ENCODE measurements around the gene TRAIP. TPM values are rescaled to one million over a fixed set of nuclear protein-coding genes. Genes with fewer than 3 reads are reported as not detected.

The TRAIP gene
- total RNA-seq, 1 donor from 2014 or later: 2.3 TPM

GRCh38 chr3:49901366-49902339 is 45.3 kb upstream of the TRAIP start:
- peaks cover 14% of the 10 kb centered on the region for H3K4me1 Mint-ChIP-seq (ENCODE audit: low read depth)

DNA sequence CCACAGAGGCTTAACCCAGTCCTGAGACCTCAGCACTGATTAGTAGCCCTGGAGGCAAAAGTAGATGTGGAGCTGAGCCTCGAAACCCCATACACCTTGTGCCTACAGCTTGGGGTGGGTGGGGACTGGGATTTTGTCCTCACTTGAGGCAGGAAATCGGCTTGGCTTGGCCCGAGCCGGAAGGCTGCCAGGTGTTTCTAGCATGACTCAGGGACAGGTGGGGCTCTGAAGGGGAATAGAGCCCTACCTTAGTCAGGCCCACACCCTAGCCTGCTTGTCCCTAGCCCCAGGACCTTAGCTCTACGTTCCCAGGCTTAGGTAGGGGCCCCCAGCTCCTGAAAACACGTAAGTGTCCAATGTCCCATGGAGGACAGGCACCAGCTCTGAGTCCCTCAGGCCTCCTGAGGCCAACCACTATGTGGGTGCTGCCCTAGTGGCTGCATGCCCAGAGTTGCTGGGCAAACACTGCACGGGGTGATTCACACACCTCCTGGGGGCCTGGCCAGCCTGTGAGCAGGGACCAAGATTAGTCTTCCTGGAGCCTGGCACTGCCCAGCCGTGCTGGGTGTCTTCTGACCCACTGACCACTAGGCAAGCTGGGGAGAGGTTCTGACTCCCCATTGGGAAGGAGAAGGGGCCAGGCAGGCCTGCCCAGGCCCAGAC is 44.3 kb upstream of the TRAIP start:
- Mint-ChIP-seq H3K27ac (ENCODE audit: unreplicated experiment) (no peak overlapping the region), H3K9me3 (ENCODE audit: low read depth) (no peaks in the 10 kb centered on the region), H3K27me3 (ENCODE audit: low read depth) (no peaks in the 10 kb centered on the region), H3K4me3 (ENCODE audit: unreplicated experiment) (no peak overlapping the region), H3K36me3 (ENCODE audit: low read depth) (no peaks in the 10 kb centered on the region), H3K4me1 (ENCODE audit: low read depth) (peaks cover 6% of the 10 kb centered on the region)
- no peak for DNase-seq (ENCODE audit: low spot score)
- TF ChIP-seq, protein P1, sequence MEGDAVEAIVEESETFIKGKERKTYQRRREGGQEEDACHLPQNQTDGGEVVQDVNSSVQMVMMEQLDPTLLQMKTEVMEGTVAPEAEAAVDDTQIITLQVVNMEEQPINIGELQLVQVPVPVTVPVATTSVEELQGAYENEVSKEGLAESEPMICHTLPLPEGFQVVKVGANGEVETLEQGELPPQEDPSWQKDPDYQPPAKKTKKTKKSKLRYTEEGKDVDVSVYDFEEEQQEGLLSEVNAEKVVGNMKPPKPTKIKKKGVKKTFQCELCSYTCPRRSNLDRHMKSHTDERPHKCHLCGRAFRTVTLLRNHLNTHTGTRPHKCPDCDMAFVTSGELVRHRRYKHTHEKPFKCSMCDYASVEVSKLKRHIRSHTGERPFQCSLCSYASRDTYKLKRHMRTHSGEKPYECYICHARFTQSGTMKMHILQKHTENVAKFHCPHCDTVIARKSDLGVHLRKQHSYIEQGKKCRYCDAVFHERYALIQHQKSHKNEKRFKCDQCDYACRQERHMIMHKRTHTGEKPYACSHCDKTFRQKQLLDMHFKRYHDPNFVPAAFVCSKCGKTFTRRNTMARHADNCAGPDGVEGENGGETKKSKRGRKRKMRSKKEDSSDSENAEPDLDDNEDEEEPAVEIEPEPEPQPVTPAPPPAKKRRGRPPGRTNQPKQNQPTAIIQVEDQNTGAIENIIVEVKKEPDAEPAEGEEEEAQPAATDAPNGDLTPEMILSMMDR (IDR thresholded peaks at IDR 0.05): no peak

More at GRCh38 chr3:49901366-49902339, 45.3 kb upstream of the TRAIP start:
- Mint-ChIP-seq H3K27me3 (ENCODE audit: low read depth) (no peaks in the 10 kb centered on the region), H3K4me3 (ENCODE audit: unreplicated experiment) (no peak overlapping the region), H3K9me3 (ENCODE audit: low read depth) (no peaks in the 10 kb centered on the region), H3K36me3 (ENCODE audit: low read depth) (no peaks in the 10 kb centered on the region), H3K27ac (ENCODE audit: unreplicated experiment) (no peak overlapping the region)
- DNase-seq (ENCODE audit: low spot score): no peak
- TF ChIP-seq, protein P1 (IDR thresholded peaks at IDR 0.05): no peak

DNA sequence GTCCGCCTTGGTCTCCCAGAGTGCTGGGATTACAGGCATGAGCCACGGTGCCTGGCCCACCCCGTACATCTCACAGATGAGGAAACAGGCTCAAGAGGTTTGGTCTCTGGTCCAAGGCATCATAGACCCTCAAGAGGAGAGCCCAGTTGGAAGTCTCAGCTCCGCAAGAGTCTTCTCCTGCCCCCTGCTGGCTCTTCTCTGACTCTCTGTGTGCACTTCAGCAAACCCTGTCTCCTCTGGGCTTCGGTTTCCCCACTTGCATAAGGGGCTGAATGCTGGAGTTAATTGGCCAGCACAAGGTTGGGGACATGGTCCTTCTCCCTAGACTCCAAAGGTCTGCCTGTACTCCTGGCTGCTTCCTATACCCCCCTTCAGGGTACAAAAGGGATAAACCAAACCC is 43.5 kb upstream of the TRAIP start:
- peaks cover 6% of the 10 kb centered on the region for H3K4me1 Mint-ChIP-seq (ENCODE audit: low read depth)
- H3K27me3 Mint-ChIP-seq (ENCODE audit: low read depth): no peaks in the 10 kb centered on the region
- TF ChIP-seq, protein P1 (IDR thresholded peaks at IDR 0.05): peak; percentile 42
- H3K36me3 Mint-ChIP-seq (ENCODE audit: low read depth): no peaks in the 10 kb centered on the region
- no peak overlapping the region for H3K27ac Mint-ChIP-seq (ENCODE audit: unreplicated experiment)
- H3K9me3 Mint-ChIP-seq (ENCODE audit: low read depth): no peaks in the 10 kb centered on the region
- no peak overlapping the region for H3K4me3 Mint-ChIP-seq (ENCODE audit: unreplicated experiment)
- no peak for DNase-seq (ENCODE audit: low spot score)

DNA sequence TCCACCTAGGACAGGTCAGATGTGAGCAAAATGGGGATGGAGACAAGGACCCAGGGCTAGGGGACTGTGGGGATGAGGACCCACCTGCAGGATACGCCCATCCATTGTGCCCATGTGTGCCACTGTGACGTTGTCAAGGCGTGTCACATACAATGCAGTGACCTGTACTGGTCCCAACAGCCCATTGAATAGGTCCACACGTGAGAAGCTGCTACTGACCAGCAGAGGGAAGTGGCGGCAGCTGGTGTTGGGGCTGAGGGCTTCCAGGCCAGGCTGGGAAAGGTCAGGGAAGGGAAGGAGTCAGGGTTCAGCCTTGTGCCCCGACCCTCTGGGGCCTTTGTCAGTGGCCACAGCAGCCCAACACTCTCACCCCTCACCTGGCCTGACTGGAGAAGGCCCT is 42.6 kb upstream of the TRAIP start:
- no peak overlapping the region for H3K4me3 Mint-ChIP-seq (ENCODE audit: unreplicated experiment)
- peaks cover 6% of the 10 kb centered on the region for H3K4me1 Mint-ChIP-seq (ENCODE audit: low read depth)
- TF ChIP-seq, protein P1 (IDR thresholded peaks at IDR 0.05): no peak
- H3K36me3 Mint-ChIP-seq (ENCODE audit: low read depth): no peaks in the 10 kb centered on the region
- H3K27ac Mint-ChIP-seq (ENCODE audit: unreplicated experiment): no peak overlapping the region
- H3K27me3 Mint-ChIP-seq (ENCODE audit: low read depth): no peaks in the 10 kb centered on the region
- no peaks in the 10 kb centered on the region for H3K9me3 Mint-ChIP-seq (ENCODE audit: low read depth)
- no peak for DNase-seq (ENCODE audit: low spot score)

- H3K4me3 Mint-ChIP-seq (ENCODE audit: unreplicated experiment): no peak overlapping the region
- H3K27me3 Mint-ChIP-seq (ENCODE audit: low read depth): no peaks in the 10 kb centered on the region
- H3K36me3 Mint-ChIP-seq (ENCODE audit: low read depth): no peaks in the 10 kb centered on the region
- DNase-seq (ENCODE audit: low spot score): no peak
- peaks cover 6% of the 10 kb centered on the region for H3K4me1 Mint-ChIP-seq (ENCODE audit: low read depth)
- H3K9me3 Mint-ChIP-seq (ENCODE audit: low read depth): no peaks in the 10 kb centered on the region
- H3K27ac Mint-ChIP-seq (ENCODE audit: unreplicated experiment): no peak overlapping the region
- TF ChIP-seq, protein P1 (IDR thresholded peaks at IDR 0.05): no peak
Measured at GRCh38 chr3:49896345-49896744, 40.0 kb upstream of the TRAIP start.

Measured in chondrocyte (in vitro differentiated cells).